ENCODE data around the gene GRWD1. TPM values are rescaled to one million over a fixed set of nuclear protein-coding genes. Genes with fewer than 3 reads are reported as not detected.

The GRWD1 gene
- total RNA-seq, 1 experiment from 2014 or later = 64.8 TPM

- Histone ChIP-seq H3K27me3 (ENCODE audit: insufficient read depth, low read length) (no peaks in the 10 kb centered on the region), H3K9ac (ENCODE audit: low read length) (no peak overlapping the region), H3K9me2 (ENCODE audit: insufficient read depth) (no peaks in the 10 kb centered on the region), H3K79me2 (ENCODE audit: insufficient read depth, low read length) (no peaks in the 10 kb centered on the region), H3K9me3 (ENCODE audit: control insufficient read depth in 1 of 2, insufficient read depth in 1 of 2, low read depth in 1 of 2, low read length in 2 of 2) (no peaks in the 10 kb centered on the region), H4K20me1 (ENCODE audit: insufficient read depth) (no peaks in the 10 kb centered on the region), H3K4me3 (replicated peaks in 1 of 2; ENCODE audit: low read depth in 1 of 2, low read length in 2 of 2) (no peak overlapping the region), H3K4me2 (ENCODE audit: low read length) (no peak overlapping the region), H3K4me1 (ENCODE audit: control insufficient read depth in 1 of 2, insufficient read depth in 2 of 2, low read length in 2 of 2) (peaks cover 0 to 18% of the 10 kb centered on the region in 2 experiments; a peak in 2 of 4 replicates), H3K27ac (ENCODE audit: low read depth, low read length) (no peak overlapping the region; the same call in 1 of the 2 replicates), H2AFZ (ENCODE audit: low read depth, low read length, poor library complexity, severe bottlenecking) (no peak overlapping the region), H3K36me3 (ENCODE audit: control insufficient read depth in 1 of 2, insufficient read depth in 2 of 2, low read length in 2 of 2) (peaks cover 3 to 33% of the 10 kb centered on the region in 2 experiments; a peak in 1 of 4 replicates)
- DNase-seq (ENCODE audit: low read depth, low spot score) (no peak), ATAC-seq (no peak)
- BruUV-seq (replicated peaks) = no TSS peak
- no peak for TF ChIP-seq YY1 (IDR thresholded peaks at IDR 0.05; ENCODE audit: extremely low read depth, insufficient replicate concordance, low read depth, low read length)
- no peak for TF ChIP-seq FOSL1 (IDR thresholded peaks at IDR 0.05; ENCODE audit: low read depth)
- no peak for TF ChIP-seq ELF1 (IDR thresholded peaks at IDR 0.05; ENCODE audit: borderline replicate concordance, low read depth)
- no peak for TF ChIP-seq EZH2phosphoT487 (IDR thresholded peaks at IDR 0.05; ENCODE audit: borderline replicate concordance)
- ChIA-PET POLR2A (no interaction called here), RAD21 (ENCODE audit: low non-redundant PET in 1 of 2, low total read pairs in 2 of 2, uncharacterized antibody in 2 of 2, unreplicated experiment in 2 of 2) (no interaction called here), CTCF (no interaction called here)
- intact Hi-C loops (cut with micrococcal nuclease) = no loop called here
These were observed 33.9 kb downstream of the GRWD1 start for GRCh38 chr19:48479686-48480085.

GRCh38 chr19:48480183-48480557 lies 34.4 kb downstream of the GRWD1 start:
- POLR2A ChIA-PET = no interaction called here
- no peak overlapping the region for H3K4me2 ChIP-seq (ENCODE audit: low read length)
- intact Hi-C loops (cut with micrococcal nuclease) = no loop called here
- H3K9ac ChIP-seq (ENCODE audit: low read length) = no peak overlapping the region
- ATAC-seq (no peak), DNase-seq (ENCODE audit: low read depth, low spot score) (no peak)
- no peaks in the 10 kb centered on the region for H3K9me2 ChIP-seq (ENCODE audit: insufficient read depth)
- no TSS peak for BruUV-seq (replicated peaks)
- no peak overlapping the region for H2AFZ ChIP-seq (ENCODE audit: low read depth, low read length, poor library complexity, severe bottlenecking)
- H3K27ac ChIP-seq (ENCODE audit: low read depth, low read length) = no peak overlapping the region; the same call in 1 of the 2 replicates
- CTCF ChIA-PET = no interaction called here
- no peak overlapping the region for H3K4me3 ChIP-seq (replicated peaks in 1 of 2; ENCODE audit: low read depth in 1 of 2, low read length in 2 of 2)
- H3K27me3 ChIP-seq (ENCODE audit: insufficient read depth, low read length) = no peaks in the 10 kb centered on the region
- H4K20me1 ChIP-seq (ENCODE audit: insufficient read depth) = no peaks in the 10 kb centered on the region
- H3K36me3 ChIP-seq (ENCODE audit: control insufficient read depth in 1 of 2, insufficient read depth in 2 of 2, low read length in 2 of 2) = peaks cover 2 to 29% of the 10 kb centered on the region in 2 experiments; a peak in 1 of 4 replicates
- no peaks in the 10 kb centered on the region for H3K79me2 ChIP-seq (ENCODE audit: insufficient read depth, low read length)
- H3K9me3 ChIP-seq (ENCODE audit: control insufficient read depth in 1 of 2, insufficient read depth in 1 of 2, low read depth in 1 of 2, low read length in 2 of 2) = no peaks in the 10 kb centered on the region
- RAD21 ChIA-PET (ENCODE audit: low non-redundant PET in 1 of 2, low total read pairs in 2 of 2, uncharacterized antibody in 2 of 2, unreplicated experiment in 2 of 2) = no interaction called here
- TF ChIP-seq ZNF274 (IDR thresholded peaks at IDR 0.05; ENCODE audit: low read depth, low read length) = no peak
- TF ChIP-seq POLR2AphosphoS5 (IDR thresholded peaks at IDR 0.05; ENCODE audit: low read depth, low read length) = peak; percentile 35; the same call in 1 of the 2 replicates
- H3K4me1 ChIP-seq (ENCODE audit: control insufficient read depth in 1 of 2, insufficient read depth in 2 of 2, low read length in 2 of 2) = peaks cover 0 to 22% of the 10 kb centered on the region in 2 experiments; a peak in 2 of 4 replicates
